H1 (cell line): ENCODE results near the gene CACNG1. TPM values are rescaled to one million over a fixed set of nuclear protein-coding genes. Genes with fewer than 3 reads are reported as not detected.

Experiments
- BRCA1 ChIP-seq: IDR thresholded peaks from 2 replicates; pipeline ENCODE4 v1.6.1; 2012; ENCODE audit warnings: low read depth, low read length, improper control_type of control experiment
- CHD1 ChIP-seq: IDR thresholded peaks from 2 replicates; pipeline ENCODE4 v1.6.1; 2012; ENCODE audit warnings: low read depth, low read length, improper control_type of control experiment
- CREB1 ChIP-seq: IDR thresholded peaks from 2 replicates; pipeline ENCODE4 v1.6.1; 2012; ENCODE audit warnings: inconsistent platforms
- polyA plus RNA-seq, 7 experiments: library from polyadenylated mRNA; depleted of rRNA in 3 of 7; stranded (reverse) in 5 of 7; unstranded in 2 of 7; fragments of >200 nt in 5 of 7; fragments of 200-250 nt in 2 of 7; gene quantifications; 1 replicate in 5 of 7; 2 replicates in 1 of 7; 4 replicates in 1 of 7; pipeline versions ENCODE4 v1.2.1 to v1.2.3, GENCODE V29; 2011 to 2013; ENCODE audit warnings: missing spikeins in 2 of 7, mixed read lengths in 2 of 7
- total RNA-seq: library from RNA; stranded (reverse); fragmentation: NEBNext Ultra II Directional; extraction: Animal tissue kit (Norgen Biotek cat#: 25700); gene quantifications from 2 replicates; pipeline ENCODE4 v1.2.1, GENCODE V29; 2021

Gene CACNG1
- total and polyA plus RNA-seq, 2 of the 8 experiments (the other 6 are each of a cell fraction or from before 2014, with no cell fraction given): not detected

DNA sequence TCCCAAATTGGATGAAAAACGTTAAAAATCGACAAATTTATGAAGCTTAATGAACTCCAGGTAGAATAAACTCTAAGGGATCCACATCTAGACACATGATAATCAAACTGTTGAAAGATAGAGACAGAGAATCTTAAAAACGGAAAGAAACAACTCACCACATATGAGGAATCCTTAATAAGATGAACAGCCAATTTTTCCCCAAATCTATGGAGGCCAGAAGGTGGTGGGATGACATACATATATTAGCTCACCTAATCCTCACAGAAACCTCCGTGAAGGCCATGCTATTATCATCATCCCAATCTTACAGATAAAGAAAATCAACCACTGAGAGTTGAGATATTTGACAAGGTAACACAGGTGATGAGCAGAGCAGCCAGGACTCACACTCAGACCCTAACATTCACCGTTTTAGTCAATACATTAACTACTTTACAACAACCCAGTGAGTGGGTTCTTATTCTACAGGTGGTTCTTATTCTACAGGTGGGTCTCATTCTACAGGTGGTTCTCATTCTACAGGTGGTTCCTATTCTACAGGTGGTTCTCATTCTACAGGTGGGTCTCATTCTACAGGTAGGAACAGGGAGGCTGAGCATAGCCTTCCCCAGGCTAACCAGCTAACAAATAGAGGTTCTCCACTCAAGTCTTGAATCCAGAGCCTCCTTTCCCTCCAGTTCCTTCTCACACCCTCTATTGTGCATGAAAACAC is 4.8 kb downstream of the CACNG1 start (continued):
- TF ChIP-seq CHD1: no peak
- no peak for TF ChIP-seq BRCA1
- TF ChIP-seq CREB1: no peak
